ENCODE data around the gene DDX24.
A peak's percentile ranks its signal among the peaks of the same experiment; 100 is the strongest.

Gene DDX24, protein sequence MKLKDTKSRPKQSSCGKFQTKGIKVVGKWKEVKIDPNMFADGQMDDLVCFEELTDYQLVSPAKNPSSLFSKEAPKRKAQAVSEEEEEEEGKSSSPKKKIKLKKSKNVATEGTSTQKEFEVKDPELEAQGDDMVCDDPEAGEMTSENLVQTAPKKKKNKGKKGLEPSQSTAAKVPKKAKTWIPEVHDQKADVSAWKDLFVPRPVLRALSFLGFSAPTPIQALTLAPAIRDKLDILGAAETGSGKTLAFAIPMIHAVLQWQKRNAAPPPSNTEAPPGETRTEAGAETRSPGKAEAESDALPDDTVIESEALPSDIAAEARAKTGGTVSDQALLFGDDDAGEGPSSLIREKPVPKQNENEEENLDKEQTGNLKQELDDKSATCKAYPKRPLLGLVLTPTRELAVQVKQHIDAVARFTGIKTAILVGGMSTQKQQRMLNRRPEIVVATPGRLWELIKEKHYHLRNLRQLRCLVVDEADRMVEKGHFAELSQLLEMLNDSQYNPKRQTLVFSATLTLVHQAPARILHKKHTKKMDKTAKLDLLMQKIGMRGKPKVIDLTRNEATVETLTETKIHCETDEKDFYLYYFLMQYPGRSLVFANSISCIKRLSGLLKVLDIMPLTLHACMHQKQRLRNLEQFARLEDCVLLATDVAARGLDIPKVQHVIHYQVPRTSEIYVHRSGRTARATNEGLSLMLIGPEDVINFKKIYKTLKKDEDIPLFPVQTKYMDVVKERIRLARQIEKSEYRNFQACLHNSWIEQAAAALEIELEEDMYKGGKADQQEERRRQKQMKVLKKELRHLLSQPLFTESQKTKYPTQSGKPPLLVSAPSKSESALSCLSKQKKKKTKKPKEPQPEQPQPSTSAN

DNA sequence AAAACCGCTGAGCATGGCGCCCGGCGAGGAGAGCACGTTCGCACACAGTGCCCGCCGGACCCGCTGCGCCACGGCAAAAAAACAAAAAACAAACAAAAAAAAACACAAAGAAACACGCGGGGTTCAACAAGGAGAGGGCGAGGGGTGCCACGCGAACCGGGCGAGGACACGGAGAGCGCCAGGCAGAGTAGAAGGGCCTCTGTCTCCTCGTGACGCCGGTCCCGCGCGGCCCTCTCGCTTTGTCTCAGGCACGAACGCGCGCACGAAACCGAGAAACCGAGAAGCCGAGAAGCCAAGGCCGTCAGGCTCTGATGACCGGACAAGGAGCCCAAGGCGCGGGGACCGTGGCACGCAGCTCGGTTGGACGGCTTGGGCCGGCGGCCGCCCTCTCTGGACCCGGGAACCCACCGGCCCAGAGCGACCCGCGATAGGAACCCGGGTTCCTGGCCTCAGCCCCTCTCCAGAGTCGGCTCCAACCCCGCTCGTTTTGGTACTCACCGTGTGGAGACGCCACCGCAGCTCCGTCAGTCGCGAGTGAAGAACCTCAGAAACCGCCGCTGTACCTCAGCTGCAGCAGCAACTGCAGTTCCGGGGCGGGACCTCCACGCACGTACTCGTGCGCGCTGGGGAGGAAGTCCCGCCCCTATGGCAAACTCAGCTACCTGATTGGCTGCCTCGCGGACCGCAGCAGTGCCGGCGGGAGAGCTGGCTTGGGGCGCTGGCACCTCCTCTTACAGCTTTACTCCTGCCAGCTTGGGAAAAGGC lies at the start of gene DDX24, which contains the start of gene IFI27L1:
DDX24 (minus strand) TSS at position 582 of the 765 bp plus-strand sequence. CDS start 1,460 bp downstream, outside the sequence.
IFI27L1 (plus strand) TSS at position 690 of the 765 bp plus-strand sequence. CDS start 15,628 bp downstream, outside the sequence.
- peak; percentile 96 for DNase-seq (ENCODE audit: low spot score)

GRCh38 chr14:94129758-94130414 lies 48.9 kb upstream of the DDX24 start:
- peak; percentile 76 for DNase-seq (ENCODE audit: low spot score)

DNA sequence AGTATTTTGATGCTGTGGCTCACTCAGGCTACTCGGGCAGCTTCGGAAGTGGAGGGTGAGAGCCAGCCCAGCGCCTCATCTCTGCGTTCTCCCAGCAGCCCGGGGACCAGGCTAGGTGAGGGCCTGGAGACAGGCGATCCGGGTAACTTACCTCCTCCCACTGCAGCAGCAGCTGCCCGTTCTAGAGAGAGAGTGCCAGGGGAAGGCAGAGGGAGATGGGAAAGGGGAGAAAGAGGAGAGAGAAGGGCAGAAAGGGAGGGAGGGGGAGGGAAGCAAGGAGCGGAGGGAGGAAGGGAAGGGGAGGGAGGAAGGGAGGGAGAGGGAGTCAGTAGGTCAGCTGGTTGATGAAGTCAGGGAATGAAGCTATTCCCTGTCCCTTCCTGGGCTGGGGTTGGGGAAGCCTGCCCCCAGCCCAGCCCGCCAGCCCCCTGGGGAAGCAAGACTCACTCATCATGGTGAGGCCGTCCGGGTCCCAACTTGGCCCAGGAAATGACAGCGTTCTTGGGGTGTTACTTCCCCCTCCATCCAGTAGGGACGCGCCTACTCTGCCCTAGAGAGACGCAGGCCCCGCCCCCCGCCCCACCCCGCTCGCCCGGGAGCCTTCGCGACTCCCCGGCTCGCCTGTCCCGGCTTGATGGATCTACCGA lies 48.2 kb upstream of the DDX24 start, which contains the start of gene IFI27L2:
IFI27L2 (minus strand) TSS at position 494 of the 647 bp plus-strand sequence; CDS start at position 454, 40 bp downstream.
- DNase-seq (ENCODE audit: low spot score) = peak; percentile 88

GRCh38 chr14:94128216-94128839 lies 47.3 kb upstream of the DDX24 start:
- DNase-seq (ENCODE audit: low spot score) = no peak

DNA sequence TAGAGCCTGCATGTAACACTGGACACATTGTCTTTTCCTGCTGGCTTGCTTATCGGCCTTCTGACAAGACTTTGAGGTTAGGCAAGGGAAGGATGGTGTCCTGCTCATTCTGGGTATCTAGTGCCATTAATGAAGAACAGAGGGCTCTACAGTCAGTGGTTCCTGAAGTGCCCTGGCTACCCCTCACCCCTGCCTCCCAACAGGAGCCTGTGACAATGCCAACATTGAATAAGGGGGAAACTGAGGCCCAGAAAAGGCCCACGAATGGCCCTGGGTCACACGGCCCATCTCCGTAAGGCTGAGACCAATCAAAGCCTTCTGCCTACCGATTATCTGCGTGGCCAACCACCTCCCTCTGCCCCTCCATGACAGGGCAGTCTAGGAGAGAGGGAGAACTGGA lies 46.3 kb upstream of the DDX24 start:
- no peak for DNase-seq (ENCODE audit: low spot score)

- DNase-seq (ENCODE audit: low spot score) = no peak
Observed at GRCh38 chr14:94126800-94127199, 45.8 kb upstream of the DDX24 start.

DNA sequence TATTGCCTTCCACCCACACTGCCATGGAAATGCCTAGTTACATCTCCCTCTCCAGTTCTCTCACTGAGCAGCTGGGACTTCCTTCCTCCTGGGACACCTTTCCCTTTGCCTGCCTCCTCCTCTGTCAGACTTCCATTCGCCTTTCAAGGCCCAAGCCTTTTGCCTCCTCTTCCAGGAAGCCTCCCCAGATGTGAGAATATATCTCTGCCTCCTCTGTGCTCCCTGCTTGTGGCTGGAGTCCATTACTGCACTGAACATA lies 45.3 kb upstream of the DDX24 start:
- DNase-seq (ENCODE audit: low spot score) = no peak

- no peak for DNase-seq (ENCODE audit: low spot score)
Observed at GRCh38 chr14:94125659-94126418, 44.8 kb upstream of the DDX24 start.

DNA sequence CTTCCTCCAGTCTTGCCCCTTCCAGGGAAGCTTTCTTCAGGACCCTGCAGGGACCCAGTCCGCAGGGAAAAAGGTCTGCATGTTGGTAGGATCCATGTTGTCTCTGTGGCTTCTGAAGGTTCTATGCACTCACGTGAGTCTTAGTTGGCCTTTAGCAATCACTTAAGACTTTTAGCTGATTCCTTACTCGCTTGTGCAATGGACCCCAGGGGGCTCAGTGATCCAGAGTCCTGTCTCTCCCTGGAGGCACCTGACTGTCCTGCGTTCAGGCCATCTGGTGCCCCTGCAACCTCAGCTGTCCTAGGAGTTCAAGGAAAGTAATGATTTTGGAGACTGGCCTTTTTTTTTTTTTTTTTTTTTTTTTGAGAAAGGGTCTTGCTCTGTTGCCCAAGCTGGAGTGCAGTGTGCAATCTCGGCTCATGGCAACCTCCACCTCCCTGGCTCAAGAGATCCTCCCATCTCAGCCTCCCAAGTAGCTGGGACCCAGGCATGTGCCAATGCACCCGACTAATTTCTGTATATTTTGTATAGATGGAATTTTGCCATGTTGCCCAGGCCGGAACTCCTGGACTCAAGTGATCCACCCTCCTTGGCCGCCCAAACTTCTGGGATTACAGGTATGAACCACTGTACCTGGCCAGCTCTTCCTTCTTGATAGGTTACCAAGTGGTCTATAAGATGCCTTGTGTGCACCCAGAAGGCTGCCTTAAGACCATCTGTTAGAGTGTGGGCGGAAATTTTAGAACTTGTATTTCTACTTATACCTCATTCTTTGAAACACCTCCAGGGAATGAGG lies 43.8 kb upstream of the DDX24 start:
- no peak for DNase-seq (ENCODE audit: low spot score)

DNA sequence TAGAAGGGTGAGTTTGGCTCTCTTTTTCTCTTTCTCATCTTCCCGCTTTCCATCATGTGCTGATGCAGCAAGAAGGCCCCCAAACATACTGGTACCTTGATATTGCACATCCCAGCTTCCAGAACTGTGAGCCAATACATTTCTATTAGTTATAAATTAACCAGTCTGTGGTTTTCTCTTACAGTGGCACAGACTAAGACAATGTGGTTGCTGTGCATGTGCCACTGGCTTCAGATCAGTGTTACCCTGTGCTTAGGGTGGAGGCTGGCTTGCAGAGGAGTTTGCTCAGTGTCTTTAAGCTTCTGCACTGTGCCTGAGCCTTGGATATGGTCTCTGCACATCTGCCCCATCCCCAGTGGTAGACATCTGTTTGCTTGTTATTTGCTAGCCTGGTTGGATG lies 42.9 kb upstream of the DDX24 start:
- DNase-seq (ENCODE audit: low spot score) = peak; percentile 43

DNA sequence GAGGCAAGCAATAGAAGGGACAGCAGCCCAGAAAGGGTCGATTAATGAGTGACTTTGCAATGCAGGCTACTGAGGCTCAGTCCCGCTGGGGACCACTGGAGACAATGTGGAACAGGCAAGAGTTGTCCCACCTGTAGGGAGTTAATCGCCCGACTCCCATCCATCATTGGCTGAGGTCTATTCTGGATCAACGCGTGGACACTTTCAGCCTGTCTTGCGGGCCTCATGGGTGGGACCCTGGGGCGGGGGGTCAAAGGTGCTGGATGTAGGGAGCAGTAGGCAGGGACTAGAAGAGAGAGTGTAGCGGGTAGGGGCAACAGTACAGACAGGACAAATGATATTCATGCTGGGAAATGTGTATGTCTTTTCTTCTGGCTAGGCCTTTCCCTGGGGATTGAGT lies 42.3 kb upstream of the DDX24 start:
- no peak for DNase-seq (ENCODE audit: low spot score)

GRCh38 chr14:94122438-94122837 lies 41.4 kb upstream of the DDX24 start:
- DNase-seq (ENCODE audit: low spot score) = no peak

DNA sequence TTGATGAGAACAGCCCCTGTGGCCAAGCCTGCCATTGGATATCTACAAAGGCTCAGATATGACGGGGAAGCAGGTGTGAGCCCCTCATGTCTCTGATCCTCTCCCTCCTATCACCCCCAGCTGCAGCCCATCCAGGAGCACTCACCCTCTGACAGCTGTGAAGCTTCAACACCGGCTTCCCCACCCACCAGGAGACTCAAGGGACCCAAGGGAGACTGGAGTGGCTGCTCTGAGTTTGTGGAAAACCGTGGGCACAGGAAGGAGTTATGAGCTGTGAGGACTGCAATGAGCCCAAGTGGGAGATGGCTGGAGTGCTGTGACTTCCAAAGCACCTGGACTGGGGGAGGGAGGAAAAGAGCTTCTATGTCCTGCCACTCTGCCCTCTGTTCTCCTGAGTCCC lies 40.5 kb upstream of the DDX24 start:
- DNase-seq (ENCODE audit: low spot score) = no peak

DNA sequence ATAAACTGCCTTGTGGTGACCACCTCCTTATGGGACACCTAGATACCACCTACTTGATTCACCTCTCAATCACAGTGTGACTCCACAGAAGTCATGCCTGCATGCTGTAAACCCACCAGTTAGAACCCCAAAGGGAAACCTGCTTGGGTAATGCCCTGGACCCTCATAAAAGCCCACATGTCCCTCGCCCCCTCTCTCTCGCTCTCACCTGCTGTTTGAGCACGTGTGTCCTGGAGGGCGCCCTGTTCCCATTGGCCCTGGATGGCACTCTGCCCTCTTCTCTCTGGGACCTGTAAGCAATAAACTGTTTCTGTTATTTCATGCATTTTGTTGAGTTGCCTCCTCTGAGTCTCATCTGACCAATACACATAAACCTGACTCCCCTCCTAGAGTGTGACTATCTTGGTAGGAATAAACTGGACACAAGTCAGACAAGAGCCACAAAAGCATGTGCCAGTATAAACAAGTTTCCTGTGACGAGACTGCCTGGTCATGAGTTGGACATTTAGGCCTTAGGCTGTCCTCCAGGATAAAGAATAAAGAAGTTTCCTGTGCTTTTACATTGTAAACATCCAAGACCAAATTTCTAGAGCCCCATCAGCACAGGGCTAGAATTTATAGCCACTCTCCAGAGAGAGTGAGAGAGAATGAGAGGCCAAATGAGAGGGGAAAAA lies 39.8 kb upstream of the DDX24 start:
- no peak for DNase-seq (ENCODE audit: low spot score)

DNA sequence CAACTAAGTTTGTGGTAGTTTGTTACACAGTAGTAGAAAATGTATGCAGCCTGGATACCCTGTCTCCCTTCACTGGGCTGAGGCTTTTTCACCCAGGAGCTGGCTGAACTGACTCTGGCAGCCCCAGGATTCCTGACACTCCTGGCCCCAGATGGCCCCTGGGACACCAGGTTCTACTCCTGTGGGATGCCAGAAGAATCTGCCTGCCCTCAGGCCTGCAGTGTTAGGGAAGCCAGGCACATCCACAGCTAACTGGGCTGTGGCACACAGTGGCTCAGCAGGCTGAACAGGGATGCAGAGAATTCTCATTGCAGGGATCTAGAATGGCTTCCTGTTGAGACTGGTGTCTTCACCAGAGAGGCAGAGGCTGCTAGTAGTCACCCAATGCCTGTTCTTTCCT lies 38.1 kb upstream of the DDX24 start:
- no peak for DNase-seq (ENCODE audit: low spot score)

GRCh38 chr14:94117856-94118255 lies 36.9 kb upstream of the DDX24 start:
- no peak for DNase-seq (ENCODE audit: low spot score)

- DNase-seq (ENCODE audit: low spot score) = no peak
Observed at GRCh38 chr14:94116701-94117100, 35.7 kb upstream of the DDX24 start.

DNA sequence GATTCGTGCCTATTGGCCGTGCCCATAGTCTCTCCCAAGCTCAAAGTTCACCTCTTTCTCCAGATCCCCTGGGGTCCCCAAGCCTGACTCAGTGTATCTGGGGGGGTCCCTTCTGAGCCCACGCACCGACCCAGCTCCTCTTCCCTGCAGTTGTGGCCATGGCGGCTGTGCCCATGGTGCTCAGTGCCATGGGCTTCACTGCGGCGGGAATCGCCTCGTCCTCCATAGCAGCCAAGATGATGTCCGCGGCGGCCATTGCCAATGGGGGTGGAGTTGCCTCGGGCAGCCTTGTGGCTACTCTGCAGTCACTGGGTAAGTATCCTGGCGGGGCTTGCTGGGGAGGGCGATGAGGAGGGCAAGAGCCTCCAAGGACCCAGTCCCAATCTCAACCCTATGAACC lies 34.6 kb upstream of the DDX24 start:
- DNase-seq (ENCODE audit: low spot score) = no peak
